A549 treated with GW870086 at 1 μM for 4 hours (cell line): Measurements from ENCODE around the gene KCNT2. TPM values are rescaled to one million over a fixed set of nuclear protein-coding genes. Genes with fewer than 3 reads are reported as not detected.

Experiments
- total RNA-seq: library from RNA; stranded (reverse); fragments of 200-300 nt; extraction: Qiagen RNA extraction; gene quantifications from 5 replicates; pipeline ENCODE4 v1.2.3, GENCODE V29; 2022; ENCODE audit warnings: low read depth

Gene KCNT2
- total RNA-seq = 0.06 to 0.07 TPM (median 0.07 TPM) in 4 of 5 replicates, not detected in the other

GRCh38 chr1:196608390-196609369, at the start of gene KCNT2:
Gene KCNT2, minus strand, starts transcription at chr1:196608440. Its CDS starts 131 bp downstream, at chr1:196608309.

GRCh38 chr1:196651637-196652215, 43.5 kb upstream of the KCNT2 start, which contains the start of gene CFH:
Gene CFH, plus strand, starts transcription at chr1:196652043. Its CDS starts 75 bp downstream, at chr1:196652118.

Other genes with a start within 250 kb of the KCNT2 start
- 4.4 to 5.6 TPM (median 4.4 TPM) in 5 replicates for gene CFH, start 43.6 kb upstream of the KCNT2 start, total RNA-seq
- gene CFHR3, start 166.4 kb upstream of the KCNT2 start, total RNA-seq = 0.08 to 0.20 TPM (median 0.15 TPM) in 4 of 5 replicates, not detected in the other
- gene CFHR1, start 211.3 kb upstream of the KCNT2 start, total RNA-seq = 0.19 to 0.23 TPM in 2 of 5 replicates, not detected in the others